Right lobe of liver (tissue), 6 donors: Measurements from ENCODE around the gene SPINDOC. TPM values are rescaled to one million over a fixed set of nuclear protein-coding genes. Genes with fewer than 3 reads are reported as not detected.

Source experiments
- ATAC-seq, 4 donors: fragments of 200-7000 bp; cut with Tn5 transposase; one replicate each; pipeline ENCODE4 v1.9.1; 2020; ENCODE audit warnings: mild to moderate bottlenecking in 4 of 4, moderate library complexity in 4 of 4
- DNase-seq, 3 donors: peaks; one replicate each; pipeline ENCODE4 v3.0.0-alpha.2; 2020
- H3K27ac ChIP-seq, 3 donors: fragments of 200-600 bp; one replicate each; pipeline ENCODE4 v1.8.0; 2022
- H3K27me3 ChIP-seq, 2 donors: fragments of 200-600 bp; one replicate each; pipeline ENCODE4 v1.8.0; 2022
- H3K36me3 ChIP-seq, 4 donors: fragments of 200-600 bp; sonication (generic) in 1 of 4; one replicate each; pipeline versions ENCODE4 v1.5.1 to v1.8.0; 2017 to 2022; ENCODE audit warnings: control low read depth in 1 of 4
- H3K4me1 ChIP-seq, 4 donors: fragments of 200-600 bp; sonication (generic) in 1 of 4; one replicate each; pipeline versions ENCODE4 v1.5.1 to v1.8.0; 2017 to 2022; ENCODE audit warnings: control low read depth in 1 of 4
- H3K4me3 ChIP-seq, 3 donors: fragments of 200-600 bp; one replicate each; pipeline ENCODE4 v1.8.0; 2022
- H3K9me3 ChIP-seq, 4 donors: fragments of 200-600 bp; sonication (generic) in 1 of 4; one replicate each; pipeline versions ENCODE4 v1.5.1 to v1.8.0; 2017 to 2022; ENCODE audit warnings: control low read depth in 1 of 4
- CTCF ChIP-seq, 4 donors: fragments of 200-600 bp in 3 of 4; fragments of 450-650 bp in 1 of 4; IDR thresholded peaks; one replicate each; pipeline versions ENCODE4 v1.5.1 to v1.8.0; 2016 to 2022; ENCODE audit warnings: antibody characterized with exemption in 4 of 4, mild to moderate bottlenecking in 2 of 4
- POLR2A ChIP-seq: fragments of 450-650 bp; IDR thresholded peaks from one replicate; pipeline ENCODE4 v1.6.1; 2017; ENCODE audit warnings: antibody characterized with exemption, mild to moderate bottlenecking
- WGBS: methylation state at CpG from one replicate; pipeline ENCODE4 v1.1.6; 2018; ENCODE audit warnings: low coverage, low lambda C conversion rate; ENCODE audit not compliant: insufficient coverage; ENCODE audit errors: missing lambda C conversion rate; 5-methylcytosine and 5-hydroxymethylcytosine counted together
- intact Hi-C, 2 donors: fragments of 100-400 bp; cut with DNase I; formaldehyde crosslinking; loops; one replicate each; pipeline versions ENCODE4 v1.11.2 to v1.14.1; 2022
- total RNA-seq, 6 experiments: library from RNA; depleted of rRNA in 2 of 6; stranded (reverse); fragments of >200 nt in 2 of 6; fragmentation: NEBNext Ultra II Directional in 3 of 6; extraction: Animal tissue kit (Norgen Biotek cat#: 25700) in 3 of 6; gene quantifications; one replicate each; pipeline versions ENCODE4 v1.1.0 to v1.2.4, GENCODE V29; 2016 to 2023
- donor health status: DM: no; HTN: yes; CAD: no.
- donor health status: DM: no; HTN: no; CAD: no.
- donor health status: DM: no; HTN: no; CAD: no.
- donor health status: DM: no; HTN: yes; CAD: no.
- donor health status: DM: no; HTN: yes; CAD: no.

The SPINDOC gene
- total RNA-seq, 6 experiments from 2014 or later, result 2.2 to 5.0 (median 2.7) TPM

- 76% methylated on average over 3 of the region's 3 CpGs for WGBS
- Histone ChIP-seq H3K9me3 (no peaks in the 10 kb centered on the region), H3K27ac (no peak overlapping the region), H3K27me3 (no peaks in the 10 kb centered on the region), H3K36me3 (no peaks in the 10 kb centered on the region), H3K4me1 (peaks cover 0 to 32% (median 0%) of the 10 kb centered on the region in 4 donors), H3K4me3 (no peak overlapping the region)
- intact Hi-C loops, result no loop called here
- TF ChIP-seq POLR2A, result no peak
- no peak for TF ChIP-seq CTCF (IDR thresholded peaks at IDR 0.05)
- ATAC-seq (no peak), DNase-seq (peak in 1 of 3 donors; percentile 19)
These were observed 34.1 kb downstream of the SPINDOC start for GRCh38 chr11:63847363-63847762.

GRCh38 chr11:63849691-63850090, 36.4 kb downstream of the SPINDOC start:
- Histone ChIP-seq H3K4me1 (peaks cover 0 to 13% (median 0%) of the 10 kb centered on the region in 4 donors), H3K27ac (no peak overlapping the region), H3K9me3 (no peaks in the 10 kb centered on the region), H3K4me3 (no peak overlapping the region), H3K36me3 (no peaks in the 10 kb centered on the region), H3K27me3 (no peaks in the 10 kb centered on the region)
- intact Hi-C loops, result no loop called here
- no peak for TF ChIP-seq POLR2A
- TF ChIP-seq CTCF (IDR thresholded peaks at IDR 0.05), result no peak
- ATAC-seq (no peak), DNase-seq (no peak)
- 88% methylated on average over 2 of the region's 2 CpGs for WGBS

GRCh38 chr11:63850920-63851319, 37.7 kb downstream of the SPINDOC start:
- Histone ChIP-seq H3K9me3 (no peaks in the 10 kb centered on the region), H3K4me3 (no peak overlapping the region), H3K27ac (no peak overlapping the region), H3K4me1 (peaks cover 0 to 9% (median 0%) of the 10 kb centered on the region in 4 donors), H3K27me3 (no peaks in the 10 kb centered on the region), H3K36me3 (no peaks in the 10 kb centered on the region)
- intact Hi-C loops, result no loop called here
- no peak for TF ChIP-seq CTCF (IDR thresholded peaks at IDR 0.05)
- TF ChIP-seq POLR2A, result no peak
- DNase-seq (no peak), ATAC-seq (peak in 1 of 4 donors; percentile 33)
- 61% methylated on average over 5 of the region's 5 CpGs for WGBS

- ATAC-seq (no peak), DNase-seq (no peak)
- no peak for TF ChIP-seq CTCF (IDR thresholded peaks at IDR 0.05)
- no peak for TF ChIP-seq POLR2A
- Histone ChIP-seq H3K27ac (no peak overlapping the region), H3K9me3 (no peaks in the 10 kb centered on the region), H3K4me1 (peaks cover 0 to 6% (median 0%) of the 10 kb centered on the region in 4 donors), H3K4me3 (no peak overlapping the region), H3K36me3 (no peaks in the 10 kb centered on the region), H3K27me3 (no peaks in the 10 kb centered on the region)
- intact Hi-C loops, result no loop called here
- WGBS, result 47% methylated on average over 2 of the region's 2 CpGs
These were observed 38.1 kb downstream of the SPINDOC start for GRCh38 chr11:63851364-63851763.

GRCh38 chr11:63853476-63853875, 40.2 kb downstream of the SPINDOC start:
- intact Hi-C loops, result no loop called here
- Histone ChIP-seq H3K27ac (no peak overlapping the region), H3K36me3 (no peaks in the 10 kb centered on the region), H3K9me3 (no peaks in the 10 kb centered on the region), H3K4me1 (peaks cover 0 to 13% (median 3%) of the 10 kb centered on the region in 4 donors), H3K27me3 (no peaks in the 10 kb centered on the region), H3K4me3 (no peak overlapping the region)
- ATAC-seq, result peak in 3 of 4 donors; percentile 34 to 49 (median 47)
- peak in 1 of 3 donors; percentile 12 for DNase-seq
- TF ChIP-seq CTCF (IDR thresholded peaks at IDR 0.05), result no peak
- TF ChIP-seq POLR2A, result no peak
- WGBS, result 60% methylated on average over 2 of the region's 3 CpGs
